SK-N-SH treated with all-trans-retinoic acid at 6 μM for 48 hours (cell line): Measurements from ENCODE around the gene MSS51.

Experiments used
- ARNTL ChIP-seq: fragments of 450-650 bp; formaldehyde crosslinking; IDR thresholded peaks from 2 replicates; pipeline ENCODE4 v1.5.0; 2020; ENCODE audit warnings: low read depth, mild to moderate bottlenecking, moderate library complexity, borderline replicate concordance
- BACH2 ChIP-seq: fragments of 250-450 bp; sonication (Bioruptor Pico); IDR thresholded peaks from 2 replicates; pipeline ENCODE4 v1.9.0; 2021; ENCODE audit warnings: mild to moderate bottlenecking, borderline replicate concordance
- TOX ChIP-seq: fragments of 250-450 bp; sonication (Bioruptor Pico); IDR thresholded peaks from 2 replicates; pipeline ENCODE4 v1.8.0; 2021; ENCODE audit warnings: mild to moderate bottlenecking, moderate library complexity, borderline replicate concordance
- ZFP30 ChIP-seq: fragments of 450-650 bp; formaldehyde crosslinking; IDR thresholded peaks from 2 replicates; pipeline ENCODE4 v1.5.0; 2022; ENCODE audit warnings: mild to moderate bottlenecking, moderate library complexity
- ZNF70 ChIP-seq: fragments of 450-650 bp; formaldehyde crosslinking; IDR thresholded peaks from 2 replicates; pipeline ENCODE4 v1.5.0; 2020; ENCODE audit warnings: mild to moderate bottlenecking, moderate library complexity
- TF ChIP-seq, protein P1 (sequence below): fragments of 250-450 bp; sonication (Bioruptor Pico); IDR thresholded peaks from 2 replicates; pipeline ENCODE4 v1.8.0; 2020; ENCODE audit warnings: mild to moderate bottlenecking, moderate library complexity, borderline replicate concordance
- TF ChIP-seq, protein P2 (sequence below): fragments of 250-450 bp; sonication (Bioruptor Pico); IDR thresholded peaks from 2 replicates; pipeline ENCODE4 v1.5.1; 2020; ENCODE audit warnings: low read depth, mild to moderate bottlenecking, moderate library complexity

DNA sequence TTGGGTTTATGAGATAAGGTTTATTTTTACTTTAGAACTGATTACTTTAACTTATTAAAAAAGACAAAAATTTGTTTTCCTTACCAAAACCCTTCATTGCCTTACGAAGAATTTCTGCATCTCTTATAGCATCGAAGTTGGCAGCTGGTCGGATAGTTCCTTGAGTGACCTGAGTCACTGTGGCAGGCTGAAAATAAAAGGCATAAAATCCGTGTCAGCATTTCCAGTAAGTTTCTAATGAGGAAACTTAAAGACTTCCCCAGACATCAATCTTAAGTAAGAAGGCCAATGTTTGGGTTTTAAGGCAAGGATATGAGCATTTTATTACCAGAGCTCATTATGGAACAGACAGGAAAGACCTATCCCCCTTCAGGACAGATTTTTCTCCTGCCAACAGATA lies 45.1 kb downstream of the MSS51 start:
- TF ChIP-seq, protein P1, sequence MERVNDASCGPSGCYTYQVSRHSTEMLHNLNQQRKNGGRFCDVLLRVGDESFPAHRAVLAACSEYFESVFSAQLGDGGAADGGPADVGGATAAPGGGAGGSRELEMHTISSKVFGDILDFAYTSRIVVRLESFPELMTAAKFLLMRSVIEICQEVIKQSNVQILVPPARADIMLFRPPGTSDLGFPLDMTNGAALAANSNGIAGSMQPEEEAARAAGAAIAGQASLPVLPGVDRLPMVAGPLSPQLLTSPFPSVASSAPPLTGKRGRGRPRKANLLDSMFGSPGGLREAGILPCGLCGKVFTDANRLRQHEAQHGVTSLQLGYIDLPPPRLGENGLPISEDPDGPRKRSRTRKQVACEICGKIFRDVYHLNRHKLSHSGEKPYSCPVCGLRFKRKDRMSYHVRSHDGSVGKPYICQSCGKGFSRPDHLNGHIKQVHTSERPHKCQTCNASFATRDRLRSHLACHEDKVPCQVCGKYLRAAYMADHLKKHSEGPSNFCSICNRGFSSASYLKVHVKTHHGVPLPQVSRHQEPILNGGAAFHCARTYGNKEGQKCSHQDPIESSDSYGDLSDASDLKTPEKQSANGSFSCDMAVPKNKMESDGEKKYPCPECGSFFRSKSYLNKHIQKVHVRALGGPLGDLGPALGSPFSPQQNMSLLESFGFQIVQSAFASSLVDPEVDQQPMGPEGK (CRISPR knock-in tag) = no peak
- TF ChIP-seq, protein P2, sequence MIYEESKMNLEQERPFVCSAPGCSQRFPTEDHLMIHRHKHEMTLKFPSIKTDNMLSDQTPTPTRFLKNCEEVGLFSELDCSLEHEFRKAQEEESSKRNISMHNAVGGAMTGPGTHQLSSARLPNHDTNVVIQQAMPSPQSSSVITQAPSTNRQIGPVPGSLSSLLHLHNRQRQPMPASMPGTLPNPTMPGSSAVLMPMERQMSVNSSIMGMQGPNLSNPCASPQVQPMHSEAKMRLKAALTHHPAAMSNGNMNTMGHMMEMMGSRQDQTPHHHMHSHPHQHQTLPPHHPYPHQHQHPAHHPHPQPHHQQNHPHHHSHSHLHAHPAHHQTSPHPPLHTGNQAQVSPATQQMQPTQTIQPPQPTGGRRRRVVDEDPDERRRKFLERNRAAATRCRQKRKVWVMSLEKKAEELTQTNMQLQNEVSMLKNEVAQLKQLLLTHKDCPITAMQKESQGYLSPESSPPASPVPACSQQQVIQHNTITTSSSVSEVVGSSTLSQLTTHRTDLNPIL (CRISPR knock-in tag) = no peak
- TF ChIP-seq ZNF70 (no peak), ARNTL (CRISPR knock-in tag) (no peak), BACH2 (CRISPR knock-in tag) (no peak), TOX (CRISPR knock-in tag) (no peak), ZFP30 (CRISPR knock-in tag) (no peak)
